ENCODE measurements around the gene GRIN1.

GRIN1 gene

DNA sequence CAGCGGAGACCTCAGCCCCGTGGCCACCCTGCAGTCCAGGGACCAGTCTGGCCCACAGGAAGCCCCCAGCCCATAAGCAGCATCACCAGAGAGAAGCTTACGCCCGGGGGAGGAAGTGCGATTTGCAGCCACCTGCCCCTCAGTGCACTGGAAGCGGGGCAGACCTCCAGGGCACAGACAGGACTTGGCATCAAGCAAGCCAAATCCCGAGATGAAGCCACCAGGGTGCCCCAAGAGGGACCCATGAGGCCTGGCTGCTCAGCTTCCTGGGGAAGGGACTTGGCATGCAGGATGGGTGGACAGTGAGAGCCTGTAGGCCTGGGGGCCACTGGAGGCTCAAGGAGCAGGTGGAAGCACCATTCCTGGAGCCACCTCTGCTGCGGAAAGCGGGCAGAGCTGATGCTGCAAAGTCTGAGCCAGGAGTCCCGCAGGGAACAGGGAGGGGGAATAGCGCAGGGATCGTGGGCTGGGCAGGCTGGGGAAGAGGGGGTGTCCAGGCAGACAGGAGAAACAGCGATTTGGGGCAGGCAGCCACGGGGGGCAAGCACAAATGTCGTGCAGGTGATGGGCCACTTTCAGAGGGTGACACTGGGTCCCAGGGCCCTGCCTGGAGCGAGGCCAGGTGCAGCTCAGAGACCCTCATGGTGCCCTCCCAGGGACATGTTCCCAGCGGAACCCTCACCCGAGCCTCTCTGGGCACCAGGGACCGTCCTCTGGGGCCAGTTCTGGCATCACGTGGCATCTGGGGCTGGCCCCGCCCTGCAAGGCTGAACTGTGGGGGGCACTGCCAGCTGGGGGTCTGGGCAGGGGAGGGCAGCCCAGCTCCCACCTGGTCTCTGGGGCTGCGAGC, 27.7 kb downstream of the GRIN1 start:
- DNase-seq = no peak

DNA sequence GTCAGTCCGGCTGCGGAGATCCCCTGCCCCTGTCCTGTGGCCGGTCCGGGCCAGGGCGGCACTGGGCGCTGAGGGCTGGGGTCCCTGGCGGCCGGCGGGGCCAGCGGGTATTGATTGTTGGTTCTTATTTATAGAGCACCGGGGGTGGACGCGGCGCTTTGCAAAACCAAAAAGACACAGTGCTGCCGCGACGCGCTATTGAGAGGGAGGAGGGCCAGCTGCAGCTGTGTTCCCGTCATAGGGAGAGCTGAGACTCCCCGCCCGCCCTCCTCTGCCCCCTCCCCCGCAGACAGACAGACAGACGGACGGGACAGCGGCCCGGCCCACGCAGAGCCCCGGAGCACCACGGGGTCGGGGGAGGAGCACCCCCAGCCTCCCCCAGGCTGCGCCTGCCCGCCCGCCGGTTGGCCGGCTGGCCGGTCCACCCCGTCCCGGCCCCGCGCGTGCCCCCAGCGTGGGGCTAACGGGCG, 28.4 kb downstream of the GRIN1 start:
- no peak for DNase-seq

DNA sequence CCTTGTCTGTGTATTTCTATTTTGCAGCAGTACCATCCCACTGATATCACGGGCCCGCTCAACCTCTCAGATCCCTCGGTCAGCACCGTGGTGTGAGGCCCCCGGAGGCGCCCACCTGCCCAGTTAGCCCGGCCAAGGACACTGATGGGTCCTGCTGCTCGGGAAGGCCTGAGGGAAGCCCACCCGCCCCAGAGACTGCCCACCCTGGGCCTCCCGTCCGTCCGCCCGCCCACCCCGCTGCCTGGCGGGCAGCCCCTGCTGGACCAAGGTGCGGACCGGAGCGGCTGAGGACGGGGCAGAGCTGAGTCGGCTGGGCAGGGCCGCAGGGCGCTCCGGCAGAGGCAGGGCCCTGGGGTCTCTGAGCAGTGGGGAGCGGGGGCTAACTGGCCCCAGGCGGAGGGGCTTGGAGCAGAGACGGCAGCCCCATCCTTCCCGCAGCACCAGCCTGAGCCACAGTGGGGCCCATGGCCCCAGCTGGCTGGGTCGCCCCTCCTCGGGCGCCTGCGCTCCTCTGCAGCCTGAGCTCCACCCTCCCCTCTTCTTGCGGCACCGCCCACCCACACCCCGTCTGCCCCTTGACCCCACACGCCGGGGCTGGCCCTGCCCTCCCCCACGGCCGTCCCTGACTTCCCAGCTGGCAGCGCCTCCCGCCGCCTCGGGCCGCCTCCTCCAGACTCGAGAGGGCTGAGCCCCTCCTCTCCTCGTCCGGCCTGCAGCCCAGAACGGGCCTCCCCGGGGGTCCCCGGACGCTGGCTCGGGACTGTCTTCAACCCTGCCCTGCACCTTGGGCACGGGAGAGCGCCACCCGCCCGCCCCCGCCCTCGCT, 29.0 kb downstream of the GRIN1 start:
- no peak for DNase-seq

DNA sequence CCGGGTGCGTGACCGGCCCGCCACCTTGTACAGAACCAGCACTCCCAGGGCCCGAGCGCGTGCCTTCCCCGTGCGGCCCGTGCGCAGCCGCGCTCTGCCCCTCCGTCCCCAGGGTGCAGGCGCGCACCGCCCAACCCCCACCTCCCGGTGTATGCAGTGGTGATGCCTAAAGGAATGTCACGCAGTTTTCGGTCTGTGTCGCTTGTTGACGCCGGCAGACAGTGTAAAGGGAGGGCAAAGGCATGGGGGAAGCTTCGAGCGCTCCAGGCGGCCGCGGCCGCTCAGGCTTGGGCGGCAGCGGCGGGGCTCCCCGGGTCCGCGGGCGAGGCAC, 29.6 kb downstream of the GRIN1 start:
- no peak for DNase-seq

DNA sequence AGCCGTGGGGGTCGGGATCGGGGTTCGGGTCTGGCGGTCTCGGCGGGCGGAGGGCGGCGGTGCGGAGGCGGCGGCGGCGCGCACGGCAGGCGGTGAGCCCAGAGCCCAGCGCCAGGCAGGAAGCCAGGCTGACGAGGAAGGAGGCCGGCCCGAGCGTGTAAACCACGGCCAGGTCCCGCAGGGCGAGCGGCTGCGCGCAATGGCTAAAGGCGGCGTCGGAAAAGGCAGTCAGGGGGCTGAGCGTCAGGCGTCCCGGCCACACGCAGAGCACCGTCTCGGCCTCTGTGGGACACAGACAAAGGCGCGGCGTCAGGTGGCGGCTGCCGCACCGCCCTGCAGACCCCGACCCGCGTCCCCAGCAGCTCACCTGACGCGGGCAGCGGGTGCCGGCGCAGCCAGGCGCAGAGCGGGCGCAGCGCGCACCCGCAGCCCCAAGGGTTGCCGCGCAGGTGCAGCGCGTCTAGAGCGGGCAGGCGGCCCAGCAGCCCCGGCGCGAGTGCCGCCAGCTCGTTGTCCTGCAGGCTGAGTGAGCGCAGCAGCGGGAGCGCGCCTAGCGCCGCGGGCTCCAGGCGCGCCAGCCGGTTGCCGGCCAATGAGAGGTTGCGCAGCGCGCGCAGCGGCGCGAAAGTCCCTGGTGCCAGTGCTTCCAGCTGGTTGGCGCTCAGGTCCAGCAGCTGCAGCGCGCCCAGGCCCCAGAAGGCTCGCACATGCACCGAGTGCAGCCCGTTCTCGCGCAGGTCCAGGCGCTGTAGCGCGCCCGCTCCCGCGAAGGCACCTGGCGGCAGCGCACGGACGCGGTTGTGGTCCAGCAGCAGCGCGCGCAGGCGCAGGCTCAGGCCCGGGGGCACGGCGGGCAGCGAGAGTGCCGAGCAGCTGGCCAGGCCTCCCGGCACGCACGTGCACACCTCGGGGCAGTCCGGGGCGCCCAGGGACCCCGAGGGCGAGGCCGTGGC, 30.2 kb downstream of the GRIN1 start:
- no peak for DNase-seq

DNA sequence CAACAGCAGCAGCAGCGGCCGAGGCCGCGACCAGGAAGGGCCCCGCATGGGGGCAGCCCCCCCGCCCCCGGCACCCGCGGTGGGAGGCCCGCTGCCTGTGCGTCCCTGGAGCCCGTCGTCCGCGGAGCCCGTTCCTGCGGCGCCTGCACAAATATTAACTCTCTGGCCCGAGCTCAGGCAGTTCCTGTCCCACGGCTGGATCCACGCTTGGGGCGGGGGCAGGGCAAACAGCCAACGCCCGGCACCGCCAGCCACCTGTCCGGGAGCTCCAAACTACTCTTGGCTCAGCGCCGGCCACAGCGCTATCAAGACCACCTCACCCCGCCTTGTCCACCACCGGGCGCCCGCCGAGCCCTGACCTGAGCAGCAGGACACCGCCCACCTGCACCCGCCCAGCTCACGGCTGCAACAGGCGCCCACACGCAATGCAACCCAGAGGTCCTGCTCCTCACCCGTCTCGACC, 31.0 kb downstream of the GRIN1 start, which contains the start of gene LRRC26:
TSS of gene LRRC26 (minus strand) at position 156 of the 463 bp plus-strand sequence. CDS start at position 48, 108 bp downstream.
- no peak for DNase-seq

DNA sequence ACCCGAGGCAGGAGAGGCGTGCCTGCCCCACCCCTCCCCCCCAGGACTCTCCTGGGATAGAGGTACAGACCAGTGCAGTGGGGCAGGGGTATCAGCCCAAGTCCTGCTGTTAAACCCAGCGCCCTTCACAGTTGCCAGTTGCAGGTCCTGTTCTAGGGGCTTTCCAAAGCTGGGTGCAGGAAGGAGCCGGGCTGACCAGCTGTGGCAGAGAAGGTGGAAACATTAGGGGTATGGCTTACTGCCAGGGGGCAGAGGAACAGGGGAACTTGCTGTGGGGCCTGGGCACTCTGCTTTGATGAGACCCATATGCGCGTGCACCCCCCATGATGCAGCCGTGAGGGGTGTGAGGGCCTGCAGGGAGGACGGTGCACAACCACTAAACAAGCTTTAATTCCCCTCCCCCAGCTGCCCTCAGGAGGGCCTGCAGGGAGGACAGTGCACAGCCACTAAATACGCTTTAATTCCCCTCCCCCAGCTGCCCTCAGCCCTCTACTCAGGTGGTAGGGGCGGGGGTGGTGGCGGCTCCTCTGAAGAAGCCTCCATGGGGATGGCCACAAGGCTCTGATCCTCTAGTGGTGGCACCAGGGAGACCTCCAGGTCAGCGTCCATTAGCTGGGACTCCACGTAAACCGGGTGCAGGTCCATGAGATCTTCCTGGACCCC, 31.7 kb downstream of the GRIN1 start:
- DNase-seq = no peak

DNA sequence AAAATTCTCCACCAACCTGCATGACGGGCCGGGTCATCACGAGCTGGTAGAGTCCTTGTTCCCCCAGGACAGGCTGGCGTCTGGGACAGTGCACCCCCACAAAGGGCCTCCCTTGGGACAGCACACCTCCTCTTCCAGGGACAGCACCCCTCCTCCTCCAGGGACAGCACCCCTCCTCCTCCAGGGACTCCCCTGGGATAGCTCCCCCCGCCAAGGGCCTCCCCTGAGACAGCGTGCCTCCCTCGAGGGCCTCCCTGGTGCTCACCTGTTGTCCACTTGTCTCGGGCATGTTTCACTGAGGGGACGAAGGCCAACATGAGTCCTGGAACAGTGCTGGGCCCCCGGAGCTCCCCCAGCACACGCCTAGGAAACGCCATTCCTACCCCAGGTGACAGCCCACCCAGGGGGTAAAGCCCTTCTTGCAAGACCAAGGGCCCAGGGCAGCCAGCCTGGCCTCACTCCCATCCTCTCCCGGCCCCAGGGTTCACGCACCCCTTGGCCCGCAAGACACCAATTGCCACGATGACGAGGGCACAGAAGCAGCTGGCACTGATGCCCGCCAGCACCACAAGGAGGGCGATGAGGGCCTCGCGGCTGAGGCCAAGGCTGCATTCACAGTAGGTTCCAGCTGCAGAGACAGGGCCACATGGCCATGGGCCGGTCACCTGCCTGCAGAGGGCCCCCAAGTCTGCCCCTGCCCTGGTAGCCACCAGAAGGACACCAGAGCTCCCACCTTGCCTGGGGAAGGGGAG, 32.4 kb downstream of the GRIN1 start:
- DNase-seq = no peak

DNA sequence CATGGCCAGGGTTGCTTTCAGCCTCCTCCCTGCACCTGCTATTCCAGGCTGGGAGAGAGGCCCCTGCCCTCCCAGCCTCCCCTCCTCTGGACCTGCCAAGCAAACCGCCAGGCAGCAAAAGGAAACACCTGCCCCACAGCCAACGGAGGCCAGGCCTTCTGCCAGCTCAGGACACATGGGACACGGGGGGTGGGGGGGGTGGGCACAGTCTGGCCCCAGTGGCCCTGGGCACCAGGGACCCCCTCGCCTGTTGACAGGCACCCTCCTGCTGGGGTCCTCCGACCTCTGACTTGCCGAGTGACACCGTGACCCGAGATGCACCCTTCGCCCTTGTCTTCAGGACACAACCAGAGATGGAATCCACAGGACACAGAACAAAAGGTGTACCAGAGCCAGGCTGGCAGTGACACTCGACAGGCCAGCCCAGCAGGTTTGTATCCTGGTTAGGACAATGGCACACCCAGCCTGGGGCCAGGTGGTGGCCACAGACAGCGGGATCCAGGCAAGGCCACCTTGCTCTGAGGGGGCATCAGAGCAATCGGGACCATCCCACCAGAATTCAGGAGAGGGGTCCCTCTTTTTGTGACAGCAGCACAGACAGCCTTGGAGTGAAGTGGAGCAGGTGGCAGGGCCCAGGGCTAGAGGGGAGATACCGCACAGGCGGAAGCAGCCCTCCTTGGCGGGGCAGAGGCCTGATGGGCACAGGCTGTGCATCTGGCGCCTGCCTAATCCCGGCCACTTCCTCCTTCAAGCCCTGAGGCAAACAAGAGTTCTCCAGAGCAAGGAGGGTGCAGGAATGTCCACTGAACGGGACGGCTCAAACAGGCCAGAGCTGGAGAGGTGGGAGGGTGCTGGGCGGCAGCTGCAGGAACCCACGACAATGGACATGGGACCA, 34.2 kb downstream of the GRIN1 start:
- DNase-seq = no peak

DNA sequence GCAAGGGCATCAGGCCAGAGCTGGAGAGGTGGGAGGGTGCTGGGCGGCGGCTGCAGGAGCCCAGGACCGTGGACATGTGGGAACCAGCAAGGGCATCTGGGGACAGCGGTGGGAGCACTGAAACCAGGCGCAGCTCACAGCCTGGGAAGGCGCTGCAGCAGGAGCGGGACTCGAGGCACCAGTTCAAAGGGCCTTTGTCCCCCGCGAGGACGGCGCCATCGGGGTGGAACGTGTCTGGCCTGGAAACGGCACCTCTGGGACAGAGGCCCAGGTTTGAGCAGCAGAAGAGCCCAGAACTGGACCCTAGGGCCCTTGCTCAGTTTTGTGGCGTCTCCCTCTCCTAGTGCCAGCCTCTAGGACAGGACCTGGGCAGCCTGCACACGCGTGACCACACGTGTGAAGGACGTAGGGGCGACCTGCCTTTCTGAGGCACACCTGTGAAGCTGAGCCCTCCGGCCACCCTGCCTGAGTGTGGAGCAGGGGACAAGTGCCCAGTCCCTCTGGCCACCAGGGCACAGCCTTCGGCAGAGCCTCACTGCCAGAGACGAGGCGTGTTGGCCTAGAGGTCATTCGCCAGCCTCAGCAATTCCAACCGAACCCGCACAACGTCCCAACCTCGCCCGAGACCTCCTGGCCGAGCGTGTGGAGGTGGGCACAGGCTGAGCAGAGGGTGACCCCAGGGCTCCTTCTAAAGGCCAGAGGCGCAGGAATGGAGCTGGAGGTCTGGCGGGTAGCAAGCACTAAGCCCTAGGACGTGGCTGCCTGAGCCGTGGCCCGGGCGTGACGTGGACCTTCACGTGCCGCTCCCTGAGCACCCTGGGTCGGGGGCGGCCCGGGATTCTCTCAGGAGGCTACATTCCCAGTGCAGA, 35.1 kb downstream of the GRIN1 start:
- DNase-seq = no peak

DNA sequence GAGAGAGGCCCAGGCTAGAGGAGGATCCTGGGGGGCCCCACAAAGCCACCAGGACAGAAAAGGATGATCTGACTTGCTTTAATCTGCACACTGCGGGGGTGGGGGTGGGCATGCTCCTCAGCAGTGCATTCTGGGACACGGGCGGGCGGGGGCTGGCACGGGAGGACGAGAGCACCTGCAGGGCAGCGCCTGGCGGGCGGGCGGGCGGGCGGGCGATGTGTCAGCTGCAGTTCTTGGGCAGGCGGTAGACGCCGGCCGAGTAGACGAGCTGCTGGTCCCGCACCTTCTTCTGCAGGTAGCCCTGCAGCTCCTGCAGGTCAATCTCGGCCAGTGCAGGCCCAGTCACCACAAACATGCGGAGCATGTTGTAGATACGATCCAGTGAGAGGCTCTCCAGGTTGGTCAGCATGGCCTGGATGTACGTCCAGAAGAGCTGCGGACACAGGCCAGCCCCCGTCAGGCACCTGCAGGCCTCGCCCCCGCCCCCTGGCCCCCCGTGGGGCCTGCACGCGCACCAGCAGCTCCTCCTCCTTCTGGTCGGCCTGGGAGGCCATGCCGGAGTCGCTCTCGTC, 35.9 kb downstream of the GRIN1 start:
- no peak for DNase-seq

DNA sequence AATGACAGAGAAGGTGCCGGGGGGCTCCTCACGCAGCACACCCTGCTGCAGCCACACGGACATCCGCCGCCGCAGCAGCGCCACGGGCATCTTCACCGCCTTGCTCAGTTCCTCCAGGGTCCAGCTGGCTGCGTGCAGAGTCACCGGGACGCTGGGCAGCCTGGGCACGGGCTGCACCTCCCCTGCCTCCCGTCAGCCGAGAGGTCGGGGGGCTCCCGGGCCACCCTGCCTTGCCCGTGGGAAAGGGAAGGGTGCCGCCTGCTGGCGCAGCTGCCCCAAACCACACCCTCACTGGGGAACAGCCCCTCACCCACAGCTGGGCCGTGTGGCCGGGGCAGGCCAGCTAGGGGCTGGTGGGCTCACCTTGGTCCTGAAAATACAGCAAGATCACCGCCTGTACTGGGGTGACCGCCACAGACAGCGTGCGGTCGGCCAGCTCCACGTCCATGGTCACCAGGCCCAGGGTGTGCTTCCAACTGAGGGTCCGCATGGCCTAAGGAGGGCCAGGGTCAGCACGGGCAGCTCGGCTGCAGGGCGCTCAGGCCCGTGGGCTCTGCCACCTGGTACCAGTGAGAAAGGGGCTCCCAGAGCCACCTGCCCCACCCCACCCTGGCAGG, 36.5 kb downstream of the GRIN1 start:
- DNase-seq = no peak

DNA sequence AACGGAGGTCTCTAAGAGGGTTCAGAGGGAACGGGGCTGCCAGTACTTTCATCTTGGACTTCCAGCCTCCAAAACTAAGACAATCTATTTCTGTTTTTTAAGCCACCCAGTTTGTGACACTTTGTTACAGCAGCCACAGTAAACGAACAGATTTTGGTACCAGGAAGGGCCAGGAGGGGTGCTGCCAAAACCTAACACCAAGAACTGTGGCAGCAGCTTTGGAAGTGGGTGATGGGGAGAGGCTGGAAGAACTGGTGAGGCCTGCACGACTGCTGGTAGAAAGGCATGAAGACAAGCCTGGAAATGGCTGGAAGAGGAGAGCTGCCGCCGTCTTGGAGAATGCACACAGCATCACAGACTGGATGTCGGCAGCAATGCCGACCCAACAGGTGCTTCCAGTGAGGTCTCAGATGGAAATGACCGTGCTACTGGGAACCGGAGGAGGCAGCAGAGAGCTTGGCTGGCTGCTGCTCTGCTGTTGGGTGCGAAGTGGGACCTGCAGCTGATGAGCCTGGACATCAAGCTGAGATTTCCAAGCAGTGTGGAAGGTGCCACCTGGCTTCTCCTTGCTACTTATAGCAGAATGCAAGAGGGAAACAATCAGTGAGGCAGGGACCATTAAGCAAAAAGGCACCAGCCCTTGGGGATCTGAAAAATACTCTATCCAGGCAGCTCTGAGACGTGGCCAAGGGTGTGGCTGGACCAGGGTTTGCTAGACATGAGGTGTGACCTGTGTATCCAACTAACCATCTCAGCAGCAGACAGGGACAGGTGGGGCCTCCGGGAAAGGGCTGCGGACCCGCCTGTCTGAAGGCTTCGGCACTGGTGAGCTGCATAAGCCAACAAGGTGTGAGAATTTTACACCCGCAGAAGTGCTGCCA, 37.6 kb downstream of the GRIN1 start:
- no peak for DNase-seq

DNA sequence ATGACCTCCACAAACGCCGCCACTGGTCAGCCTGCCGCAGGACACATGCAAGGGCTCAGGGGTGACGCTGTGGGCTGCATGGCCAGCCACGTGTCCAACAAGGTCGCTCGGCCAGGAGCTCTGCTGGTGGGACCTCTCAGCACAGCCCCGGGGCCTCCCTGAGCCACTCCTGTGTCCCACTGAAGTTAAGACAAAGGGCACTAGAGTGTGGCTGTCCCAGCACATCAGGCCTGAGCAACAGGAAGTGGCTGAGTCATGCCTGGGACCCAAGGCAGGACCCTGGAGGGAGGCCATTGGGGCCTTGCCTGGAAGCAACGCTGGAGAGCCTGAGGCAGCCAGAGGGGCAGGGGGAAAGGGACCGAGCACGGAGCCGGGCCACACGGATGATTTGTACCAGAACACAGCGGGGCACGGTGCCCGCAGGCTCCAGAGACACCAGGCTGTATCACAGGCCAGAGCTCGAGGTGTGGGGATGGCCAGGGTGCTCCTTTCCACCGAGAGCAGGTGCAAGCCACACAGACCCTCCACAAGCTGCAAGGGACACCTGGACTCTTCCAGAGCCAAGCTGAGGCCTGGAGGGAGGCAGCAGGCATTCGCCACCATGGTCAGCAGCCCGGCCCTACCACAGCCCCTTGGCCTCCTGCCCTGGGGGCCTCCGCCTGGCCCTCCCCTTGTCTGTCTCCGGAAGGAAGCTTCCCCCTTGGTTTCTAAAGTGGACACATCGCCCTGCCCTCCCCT, 39.4 kb downstream of the GRIN1 start:
- DNase-seq = no peak

DNA sequence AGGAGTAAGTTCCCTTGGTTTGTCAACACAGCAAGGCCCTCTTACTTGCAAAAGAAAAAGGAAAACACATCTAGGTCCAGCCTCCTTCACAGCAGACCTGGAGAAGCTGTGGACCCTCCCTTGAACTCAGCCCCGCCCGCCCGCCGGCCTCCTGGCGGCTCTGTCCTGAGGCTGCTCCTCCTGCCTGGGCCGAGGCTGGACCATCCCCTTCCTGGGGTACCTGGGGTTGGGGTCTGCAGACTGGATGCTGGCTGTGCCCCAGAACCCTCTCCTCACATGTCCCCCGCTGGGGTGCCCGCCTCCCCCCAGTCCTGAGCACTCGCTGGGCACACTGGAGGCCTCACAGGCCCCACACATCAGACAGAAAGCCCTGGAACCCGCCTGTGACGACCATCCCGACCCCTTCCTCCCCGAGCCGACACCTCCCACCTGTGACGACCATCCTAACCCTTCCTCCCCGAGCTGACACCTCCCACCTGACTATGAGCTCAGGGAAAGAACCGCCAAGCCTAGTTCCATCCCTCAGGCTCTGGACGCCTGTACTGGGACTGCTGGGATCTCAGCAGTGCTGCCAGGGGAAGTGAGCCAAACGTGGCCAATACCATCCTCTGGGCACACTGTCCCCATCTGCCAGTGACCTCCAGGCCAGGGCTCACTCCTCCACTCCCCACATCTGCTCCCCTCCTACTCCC, 40.1 kb downstream of the GRIN1 start:
- DNase-seq = no peak

DNA sequence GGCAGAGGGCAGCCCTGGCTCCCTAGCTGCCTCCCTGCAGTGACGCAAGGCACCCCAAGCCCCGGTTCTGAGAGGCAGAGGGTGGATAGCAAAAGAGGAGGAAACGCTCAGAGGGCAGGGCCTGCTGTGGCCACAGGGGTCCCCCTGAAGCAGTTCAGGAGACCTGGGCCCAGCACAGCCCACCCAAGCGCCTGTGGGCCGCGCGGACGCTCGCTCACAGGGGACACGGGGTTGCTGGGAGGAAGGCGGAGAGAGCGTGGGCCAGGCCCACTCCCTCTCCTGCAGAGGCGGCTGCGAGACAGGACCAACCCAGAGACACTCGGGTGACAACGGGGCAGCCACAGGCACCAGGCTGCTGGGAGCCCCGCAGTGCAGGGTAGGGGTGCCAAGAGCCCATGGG, 40.8 kb downstream of the GRIN1 start:
- no peak for DNase-seq

Measured in NK-92 treated with Interleukin-12 subunit alpha and Interleukin-12 subunit beta, amount 100 ng/mL, for 24 hours (cell line).